ENCODE results near the gene DTD2. TPM values are rescaled to one million over a fixed set of nuclear protein-coding genes. Genes with fewer than 3 reads are reported as not detected.
"Not testable (repeated sequence)": the region's sequence is repeated elsewhere in the genome, so short reads cannot be mapped to it uniquely, and the experiment has no call there.

DTD2 gene
- total RNA-seq, 1 donor: 10.0 TPM

DNA sequence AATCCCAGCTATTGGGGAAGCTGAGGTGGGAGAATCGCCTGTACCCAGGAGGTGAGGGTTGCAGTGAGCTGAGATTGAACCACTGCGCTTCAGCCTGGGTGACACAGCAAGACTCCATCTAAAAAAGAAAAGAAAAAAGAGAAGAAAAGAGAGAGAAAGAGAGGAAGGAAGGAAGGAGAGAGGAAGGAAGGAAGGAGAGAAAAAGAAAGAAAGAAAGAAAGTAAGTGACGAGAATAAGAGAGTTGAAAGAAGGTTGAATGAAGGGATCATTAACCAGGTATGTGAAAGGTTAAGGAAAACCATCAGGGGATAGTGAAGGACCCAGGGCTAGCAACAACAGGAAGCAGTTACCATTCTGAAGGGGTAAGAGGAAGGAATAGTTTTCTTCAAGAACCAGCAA, 4.2 kb upstream of the DTD2 start:
- Histone ChIP-seq H3K9me3 (ENCODE audit: low read depth, low read length) (no peaks in the 10 kb centered on the region), H3K4me3 (ENCODE audit: low read length) (no peak overlapping the region), H3K4me1 (ENCODE audit: insufficient read depth, low read length) (peaks cover 3% of the 10 kb centered on the region), H3K27me3 (ENCODE audit: insufficient read depth, low read length) (no peaks in the 10 kb centered on the region)

DNA sequence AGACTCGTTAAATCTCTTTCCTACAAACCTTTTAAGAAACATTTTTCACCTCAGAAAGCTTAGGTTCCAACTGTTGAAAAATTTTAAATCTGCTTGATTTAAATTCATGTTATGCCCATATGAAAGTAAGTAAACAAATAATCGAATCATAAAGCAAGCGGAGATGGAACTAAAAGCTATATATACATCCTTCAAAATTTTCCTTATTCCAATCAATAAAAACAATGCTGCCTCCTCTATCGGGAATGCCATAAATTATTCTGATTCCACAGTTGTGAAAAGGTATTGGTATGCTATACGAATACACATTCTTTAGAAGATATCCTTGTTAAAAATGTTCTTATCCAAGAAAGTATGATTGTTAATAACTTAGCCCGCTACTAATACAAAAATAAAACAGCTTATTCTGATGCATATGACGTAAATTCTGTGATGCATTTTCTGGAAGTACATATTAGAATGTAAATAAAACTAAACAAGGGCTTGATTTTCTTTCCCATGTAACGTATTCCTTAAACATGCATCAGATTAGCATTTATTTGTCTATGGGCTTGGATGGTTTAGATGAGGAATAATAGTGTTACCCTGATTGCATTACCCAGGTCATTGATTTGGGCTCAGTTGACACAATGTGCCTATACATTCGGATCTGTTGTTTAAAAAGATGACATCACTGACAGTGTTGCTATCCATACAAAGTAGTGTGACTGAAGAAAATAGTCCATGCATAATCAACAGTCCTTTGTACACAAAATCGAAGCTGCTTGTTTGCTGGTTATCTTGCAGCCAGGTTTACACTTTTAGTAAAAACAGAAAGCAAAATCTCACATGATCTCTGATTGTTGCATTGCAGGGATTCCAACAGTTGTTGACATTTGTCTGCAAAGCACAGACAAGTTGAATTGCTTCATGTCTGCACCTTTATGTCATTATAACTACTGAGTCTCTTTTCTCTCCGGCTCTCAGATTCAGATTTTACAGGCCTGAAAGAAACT, 656 bp upstream of the DTD2 start:
- Histone ChIP-seq H3K4me1 (ENCODE audit: insufficient read depth, low read length) (peaks cover 11% of the 10 kb centered on the region), H3K9me3 (ENCODE audit: low read depth, low read length) (no peaks in the 10 kb centered on the region), H3K27me3 (ENCODE audit: insufficient read depth, low read length) (no peaks in the 10 kb centered on the region), H3K4me3 (ENCODE audit: low read length) (peak overlapping the region; percentile 75)

DNA sequence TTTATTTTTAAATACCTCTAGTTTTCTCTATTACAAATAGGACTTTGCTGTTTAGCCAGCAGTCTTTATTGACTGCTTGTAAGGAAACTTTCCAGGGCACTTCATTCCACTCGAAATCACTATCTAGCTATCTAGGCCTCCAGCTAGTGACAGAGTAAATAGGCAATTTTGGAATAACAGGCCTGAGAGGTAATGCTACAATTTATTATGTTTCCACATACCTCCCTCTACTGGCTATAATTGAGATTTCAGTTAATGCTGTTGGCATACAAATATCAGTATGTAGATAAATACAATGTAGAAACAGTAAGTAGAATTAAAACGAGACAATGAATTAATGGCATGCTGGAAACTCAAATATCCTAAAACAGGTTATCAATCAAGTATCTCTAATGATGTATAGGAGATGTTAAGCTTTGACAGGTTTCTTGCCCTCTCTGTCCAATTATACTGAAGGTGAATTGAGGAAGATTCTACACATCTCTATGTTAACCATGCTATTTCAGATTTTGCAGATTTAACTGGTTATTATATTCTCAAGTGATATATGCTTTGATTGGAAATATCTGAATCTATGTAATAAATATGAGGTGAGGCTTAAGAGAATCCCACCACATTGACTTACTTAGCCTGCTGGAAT, 7.2 kb downstream of the DTD2 start:
- Histone ChIP-seq H3K9me3 (ENCODE audit: low read depth, low read length) (no peaks in the 10 kb centered on the region), H3K4me1 (ENCODE audit: insufficient read depth, low read length) (no peaks in the 10 kb centered on the region), H3K27me3 (ENCODE audit: insufficient read depth, low read length) (no peaks in the 10 kb centered on the region), H3K4me3 (ENCODE audit: low read length) (no peak overlapping the region)

DNA sequence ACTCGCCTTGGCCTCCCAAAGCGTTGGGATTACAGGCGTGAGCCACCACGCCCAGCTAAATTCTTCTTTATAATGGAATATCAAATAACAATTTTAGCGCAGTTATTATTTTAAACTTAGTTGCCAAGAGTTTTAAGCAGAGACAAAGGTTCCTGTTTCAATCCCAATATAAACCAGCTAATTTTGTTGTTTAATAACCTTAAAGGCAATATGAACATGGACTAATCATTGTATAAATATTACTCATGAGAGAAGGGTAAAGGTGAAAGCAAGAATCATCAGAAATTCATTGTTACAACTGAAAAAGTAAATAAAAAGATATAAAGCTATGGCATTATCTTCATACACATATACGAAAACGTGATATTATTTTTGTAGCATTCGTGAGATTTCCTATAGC, 8.2 kb downstream of the DTD2 start:
- no peaks in the 10 kb centered on the region for H3K9me3 ChIP-seq (ENCODE audit: low read depth, low read length)
- H3K27me3 ChIP-seq (ENCODE audit: insufficient read depth, low read length): no peaks in the 10 kb centered on the region
- H3K4me1 ChIP-seq (ENCODE audit: insufficient read depth, low read length): no peaks in the 10 kb centered on the region
- H3K4me3 ChIP-seq (ENCODE audit: low read length): no peak overlapping the region

DNA sequence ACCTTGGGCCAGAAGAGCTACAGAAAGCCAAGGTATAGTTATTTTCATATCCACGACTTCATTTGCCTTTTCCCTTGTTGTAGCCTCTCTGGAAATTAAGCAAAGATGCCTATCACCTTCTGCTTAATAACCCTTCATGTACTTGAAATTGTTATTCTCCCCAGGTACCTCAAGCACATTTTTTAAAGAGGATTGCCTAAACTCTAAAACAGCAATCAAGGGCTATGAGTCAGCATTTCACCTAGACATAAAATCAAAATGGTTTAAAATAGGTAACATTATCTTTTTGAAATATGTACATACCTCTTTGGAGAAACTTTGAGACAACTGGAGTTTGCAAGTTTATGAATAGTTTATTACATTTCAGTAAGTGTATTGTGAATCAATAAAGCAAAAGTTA, 11.6 kb downstream of the DTD2 start:
- Histone ChIP-seq H3K4me1 (ENCODE audit: insufficient read depth, low read length) (no peaks in the 10 kb centered on the region), H3K27me3 (ENCODE audit: insufficient read depth, low read length) (no peaks in the 10 kb centered on the region), H3K4me3 (ENCODE audit: low read length) (no peak overlapping the region), H3K9me3 (ENCODE audit: low read depth, low read length) (no peaks in the 10 kb centered on the region)

DNA sequence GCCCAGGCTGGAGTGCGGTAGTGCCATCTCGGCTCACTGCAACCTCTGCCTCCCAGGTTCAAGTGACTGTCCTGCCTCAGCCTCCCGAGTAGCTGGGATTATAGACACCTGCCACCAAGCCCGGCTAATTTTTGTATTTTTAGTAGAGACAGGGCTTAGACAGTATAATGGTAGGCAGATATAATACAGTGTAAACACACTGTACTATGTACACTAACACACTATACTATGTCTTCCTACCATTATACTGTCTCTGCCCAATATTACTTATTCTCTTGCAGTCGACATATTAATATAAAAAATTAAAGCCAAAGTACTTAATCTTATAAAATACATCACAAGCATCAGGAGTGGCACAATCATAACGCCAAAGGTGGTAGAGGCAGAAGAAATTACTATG, 15.0 kb downstream of the DTD2 start:
- Histone ChIP-seq H3K4me1 (ENCODE audit: insufficient read depth, low read length) (no peaks in the 10 kb centered on the region), H3K9me3 (ENCODE audit: low read depth, low read length) (no peaks in the 10 kb centered on the region), H3K4me3 (ENCODE audit: low read length) (no peak overlapping the region), H3K27me3 (ENCODE audit: insufficient read depth, low read length) (no peaks in the 10 kb centered on the region)

DNA sequence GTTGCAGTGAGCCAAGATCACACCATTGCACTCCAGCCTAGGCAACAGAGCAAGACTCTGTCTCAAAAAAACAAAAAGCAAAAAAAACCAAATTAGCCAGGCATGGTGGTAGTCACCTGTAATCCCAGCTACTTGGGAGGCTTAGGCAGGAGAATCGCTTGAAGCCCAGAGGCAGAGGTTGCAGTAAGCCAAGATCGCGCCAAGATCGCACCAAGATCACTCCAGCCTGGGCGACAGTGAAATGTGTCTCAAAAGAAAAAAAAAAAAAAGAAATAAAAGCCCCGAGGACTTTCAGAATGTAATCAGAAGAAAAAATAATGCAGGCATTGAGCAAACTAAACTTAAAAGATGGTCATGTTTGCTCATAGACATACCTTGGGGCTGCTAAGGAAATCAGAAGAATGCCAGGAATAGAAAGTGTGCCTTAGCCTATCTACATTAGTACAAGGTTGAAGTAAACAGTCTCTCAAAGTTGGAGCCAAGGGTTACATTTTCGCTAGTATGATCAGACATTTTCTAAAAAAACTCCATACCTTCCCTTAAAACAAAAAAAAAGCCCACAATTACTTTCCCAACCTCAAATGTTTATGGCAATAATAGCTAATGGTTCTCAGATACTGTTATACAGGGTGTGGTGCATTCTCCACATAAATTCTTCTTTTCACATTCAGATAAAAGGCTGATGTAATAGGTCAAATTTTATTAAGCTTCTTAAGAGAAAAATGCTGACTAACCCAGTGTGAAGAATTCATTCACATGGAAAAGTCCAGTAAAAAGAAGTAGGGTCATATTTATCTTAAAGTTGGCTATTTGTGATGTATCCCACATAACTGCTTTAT, 15.8 kb downstream of the DTD2 start:
- H3K27me3 ChIP-seq (ENCODE audit: insufficient read depth, low read length): no peaks in the 10 kb centered on the region
- no peak overlapping the region for H3K4me3 ChIP-seq (ENCODE audit: low read length)

DNA sequence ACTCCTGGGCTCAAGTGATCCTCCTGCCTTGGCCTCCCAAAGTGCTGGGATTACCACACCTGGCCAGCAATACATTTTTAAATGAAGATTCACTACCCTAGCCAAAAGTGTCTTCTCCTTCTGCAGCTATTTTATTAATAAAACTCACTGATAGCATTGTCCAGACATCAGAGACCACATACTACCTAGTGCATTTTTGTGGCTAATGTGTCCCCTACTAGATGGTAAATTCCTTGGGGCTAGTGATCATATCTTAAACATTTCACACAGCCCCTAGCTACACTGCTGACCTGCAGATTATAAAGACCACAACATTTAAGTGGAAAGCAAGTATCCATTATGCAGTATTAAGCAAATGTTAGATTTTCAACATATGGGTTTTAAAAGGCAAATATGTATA, 17.0 kb downstream of the DTD2 start:
- no peaks in the 10 kb centered on the region for H3K4me1 ChIP-seq (ENCODE audit: insufficient read depth, low read length)
- no peaks in the 10 kb centered on the region for H3K27me3 ChIP-seq (ENCODE audit: insufficient read depth, low read length)
- H3K9me3 ChIP-seq (ENCODE audit: low read depth, low read length): no peaks in the 10 kb centered on the region
- H3K4me3 ChIP-seq (ENCODE audit: low read length): no peak overlapping the region

More for the DNA sequence above, 15.8 kb downstream of the DTD2 start:
- no peaks in the 10 kb centered on the region for H3K4me1 ChIP-seq (ENCODE audit: insufficient read depth, low read length)
- H3K9me3 ChIP-seq (ENCODE audit: low read depth, low read length): no peaks in the 10 kb centered on the region

DNA sequence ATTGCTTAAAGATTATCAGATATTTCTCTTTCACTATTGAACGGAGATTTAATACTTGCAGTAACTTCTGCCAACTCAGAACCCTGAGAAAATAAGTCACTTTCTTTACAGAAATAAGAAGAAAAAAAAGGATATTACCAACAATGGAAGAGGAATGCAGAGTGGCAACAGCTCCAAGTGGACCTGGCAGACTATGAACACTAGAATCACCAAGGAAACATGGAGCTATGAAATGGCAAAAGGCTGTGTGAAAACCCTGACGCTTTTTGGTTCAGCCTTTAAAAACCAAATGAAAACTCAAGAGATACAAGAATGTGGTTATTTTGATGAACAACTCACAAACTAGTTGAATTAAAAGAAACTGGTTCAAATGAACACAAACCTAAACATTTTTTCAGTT, 17.7 kb downstream of the DTD2 start:
- Histone ChIP-seq H3K4me1 (ENCODE audit: insufficient read depth, low read length) (no peaks in the 10 kb centered on the region), H3K9me3 (ENCODE audit: low read depth, low read length) (no peaks in the 10 kb centered on the region)

DNA sequence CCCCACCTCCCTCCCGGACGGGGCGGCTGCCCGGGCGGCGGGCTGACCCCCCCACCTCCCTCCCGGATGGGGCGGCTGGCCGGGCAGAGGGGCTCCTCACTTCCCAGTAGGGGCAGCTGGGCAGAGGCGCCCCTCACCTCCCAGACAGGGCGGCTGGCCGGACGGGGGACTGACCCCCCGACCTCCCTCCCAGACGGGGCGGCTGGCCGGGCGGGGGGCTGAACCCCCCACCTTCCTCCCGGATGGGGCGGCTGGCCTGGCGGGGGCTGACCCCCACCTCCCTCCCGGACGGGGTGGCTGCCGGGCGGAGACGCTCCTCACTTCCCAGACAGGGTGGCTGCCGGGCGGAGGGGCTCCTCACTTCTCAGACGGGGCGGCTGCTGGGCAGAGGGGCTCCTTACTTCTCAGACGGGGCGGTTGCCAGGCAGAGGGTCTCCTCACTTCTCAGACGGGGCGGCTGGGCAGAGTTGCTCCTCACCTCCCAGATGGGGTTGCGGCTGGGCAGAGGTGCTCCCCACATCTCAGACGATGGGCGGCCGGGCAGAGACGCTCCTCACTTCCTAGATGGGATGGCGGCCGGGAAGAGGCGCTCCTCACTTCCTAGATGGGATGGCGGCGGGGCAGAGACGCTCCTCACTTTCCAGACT, 20.1 kb downstream of the DTD2 start:
- not testable (repeated sequence) for H3K9me3 ChIP-seq (ENCODE audit: low read depth, low read length); H3K27me3 ChIP-seq (ENCODE audit: insufficient read depth, low read length); H3K4me1 ChIP-seq (ENCODE audit: insufficient read depth, low read length); H3K4me3 ChIP-seq (ENCODE audit: low read length)

More for the DNA sequence above, 17.7 kb downstream of the DTD2 start:
- Histone ChIP-seq H3K4me3 (ENCODE audit: low read length) (no peak overlapping the region), H3K27me3 (ENCODE audit: insufficient read depth, low read length) (no peaks in the 10 kb centered on the region)

DNA sequence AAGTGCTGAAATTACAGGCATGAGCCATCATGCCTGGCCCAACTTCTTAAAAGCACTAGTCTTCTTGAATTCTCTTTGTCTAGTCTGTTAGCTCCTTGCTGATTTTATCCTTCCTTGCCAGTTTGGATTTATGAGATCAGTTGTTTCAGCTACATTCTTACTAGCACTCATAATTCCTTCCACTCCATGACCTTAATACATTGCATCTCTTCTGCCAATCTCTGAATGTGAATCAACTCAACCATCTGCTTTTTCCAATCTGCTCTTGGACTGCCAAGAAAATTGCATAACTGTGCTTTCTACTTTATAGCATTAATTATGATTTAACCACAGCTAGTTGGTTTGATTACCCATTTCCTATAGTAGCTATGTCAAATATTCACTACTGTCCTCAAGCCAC, 22.0 kb downstream of the DTD2 start:
- H3K4me3 ChIP-seq (ENCODE audit: low read length): no peak overlapping the region
- no peaks in the 10 kb centered on the region for H3K27me3 ChIP-seq (ENCODE audit: insufficient read depth, low read length)
- no peaks in the 10 kb centered on the region for H3K4me1 ChIP-seq (ENCODE audit: insufficient read depth, low read length)
- H3K9me3 ChIP-seq (ENCODE audit: low read depth, low read length): no peaks in the 10 kb centered on the region

DNA sequence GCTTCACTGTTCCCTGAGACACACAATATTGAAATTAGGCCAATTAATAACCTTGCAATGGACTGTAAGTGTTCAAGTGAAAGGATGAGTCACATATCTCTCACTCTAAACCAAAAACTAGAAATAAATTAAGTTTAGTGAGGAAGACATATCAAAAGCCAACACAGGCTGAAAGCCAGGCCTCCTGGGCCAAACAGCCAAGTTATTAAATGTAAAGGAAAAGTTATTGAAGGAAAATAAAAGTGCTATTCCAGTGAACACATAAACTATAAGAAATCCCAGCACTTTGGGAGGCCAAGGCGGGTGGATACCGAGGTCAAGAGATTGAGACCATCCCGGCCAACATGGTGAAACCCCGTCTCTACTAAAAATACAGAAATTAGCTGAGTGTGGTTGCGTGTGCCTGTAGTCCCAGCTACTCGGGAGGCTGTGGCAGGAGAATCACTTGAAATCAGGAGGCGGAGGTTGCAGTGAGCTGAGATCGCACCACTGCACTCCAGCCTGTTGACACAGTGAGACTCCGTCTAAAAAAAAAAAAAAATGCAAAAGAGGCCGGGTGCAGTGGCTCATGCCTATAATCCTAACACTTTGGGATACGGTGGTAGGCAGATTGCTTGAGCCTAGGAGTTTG, 26.6 kb downstream of the DTD2 start:
- no peaks in the 10 kb centered on the region for H3K27me3 ChIP-seq (ENCODE audit: insufficient read depth, low read length)
- H3K4me3 ChIP-seq (ENCODE audit: low read length): no peak overlapping the region
- no peaks in the 10 kb centered on the region for H3K9me3 ChIP-seq (ENCODE audit: low read depth, low read length)
- H3K4me1 ChIP-seq (ENCODE audit: insufficient read depth, low read length): no peaks in the 10 kb centered on the region

DNA sequence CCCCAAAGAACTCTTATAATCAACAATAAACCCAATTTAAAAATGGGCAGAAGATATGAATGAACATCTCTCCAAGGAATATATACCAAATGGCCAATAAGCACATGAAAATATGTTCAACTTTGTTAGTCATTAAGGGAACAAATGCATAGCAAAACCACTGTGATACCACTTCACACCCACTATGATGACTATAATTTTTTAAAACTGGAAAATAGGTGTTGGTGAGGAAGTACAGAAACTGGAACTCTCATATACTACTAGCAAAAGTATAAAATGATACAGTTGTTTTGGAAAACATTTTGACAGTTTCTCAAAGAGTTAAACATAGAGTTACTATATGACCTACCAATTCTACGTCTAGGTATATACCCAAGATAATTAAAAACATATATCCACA, 27.5 kb downstream of the DTD2 start:
- no peaks in the 10 kb centered on the region for H3K27me3 ChIP-seq (ENCODE audit: insufficient read depth, low read length)
- H3K4me3 ChIP-seq (ENCODE audit: low read length): no peak overlapping the region
- H3K4me1 ChIP-seq (ENCODE audit: insufficient read depth, low read length): no peaks in the 10 kb centered on the region
- H3K9me3 ChIP-seq (ENCODE audit: low read depth, low read length): no peaks in the 10 kb centered on the region

DNA sequence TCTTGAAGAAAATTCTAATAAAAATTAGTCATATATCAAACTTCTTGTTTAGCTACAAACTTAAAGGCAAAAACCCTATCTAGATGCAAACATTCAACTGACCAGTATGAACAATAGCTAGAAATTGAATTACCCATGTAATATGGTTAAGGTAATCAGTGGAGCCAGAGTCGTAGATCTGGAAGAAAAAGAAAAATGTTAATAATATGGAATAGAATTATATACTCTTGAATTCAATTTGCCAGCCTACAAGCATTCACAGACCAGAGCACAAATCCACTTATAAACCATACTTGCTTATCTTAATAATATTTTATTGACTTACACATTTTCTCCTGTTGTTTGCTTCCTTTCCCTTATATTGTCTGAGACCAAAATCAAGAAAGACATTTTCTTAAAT, 29.3 kb downstream of the DTD2 start:
- Histone ChIP-seq H3K4me3 (ENCODE audit: low read length) (no peak overlapping the region), H3K9me3 (ENCODE audit: low read depth, low read length) (no peaks in the 10 kb centered on the region), H3K27me3 (ENCODE audit: insufficient read depth, low read length) (no peaks in the 10 kb centered on the region), H3K4me1 (ENCODE audit: insufficient read depth, low read length) (no peaks in the 10 kb centered on the region)

All from mononuclear cell (primary cell).